ENCODE measurements around the gene NHSL1.

NHSL1 gene

DNA sequence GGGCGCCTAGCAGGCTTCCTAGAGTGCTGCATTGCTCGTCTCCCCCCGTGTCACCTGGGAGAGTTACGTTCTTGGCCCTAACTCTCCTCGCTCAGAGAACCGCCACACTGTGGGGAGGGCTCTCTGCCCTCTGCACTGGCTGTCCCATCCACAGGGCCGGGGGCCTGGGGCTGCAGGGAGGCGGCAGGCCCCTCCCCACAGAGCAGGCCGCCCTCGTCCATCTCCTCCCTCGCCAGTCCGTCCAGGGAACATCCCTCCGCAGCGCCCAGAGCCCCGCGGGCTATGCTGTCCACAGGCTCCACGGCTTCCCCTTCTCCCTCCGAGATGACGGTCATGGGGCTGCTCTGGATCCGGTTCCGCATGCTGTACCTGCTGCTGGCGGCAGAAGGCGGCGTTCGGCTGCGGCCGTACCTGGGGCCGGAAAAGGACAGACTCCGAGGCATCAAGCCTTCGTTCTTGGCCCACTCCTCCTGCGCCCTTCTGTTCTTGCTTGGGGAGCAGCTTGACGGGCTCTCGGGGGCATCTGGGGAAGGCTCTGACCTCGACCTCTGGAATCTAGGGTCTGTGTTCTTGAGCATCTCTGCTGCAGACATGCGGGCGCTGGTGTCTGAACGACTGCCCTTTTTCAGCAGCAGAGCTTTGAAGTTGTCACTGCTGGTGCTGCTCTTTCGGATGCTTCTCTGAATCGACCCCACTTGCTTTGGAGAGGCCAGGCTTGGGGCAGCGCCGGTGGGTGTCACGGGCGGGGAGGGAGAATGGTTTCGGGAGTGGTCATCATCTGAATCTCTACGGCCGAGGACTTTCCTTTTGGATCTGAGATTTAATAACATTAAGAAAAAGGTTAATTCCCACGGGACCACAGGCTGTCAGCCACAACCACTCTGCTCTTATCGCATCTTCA, 75.0 kb downstream of the NHSL1 start:
- no peak for DNase-seq

DNA sequence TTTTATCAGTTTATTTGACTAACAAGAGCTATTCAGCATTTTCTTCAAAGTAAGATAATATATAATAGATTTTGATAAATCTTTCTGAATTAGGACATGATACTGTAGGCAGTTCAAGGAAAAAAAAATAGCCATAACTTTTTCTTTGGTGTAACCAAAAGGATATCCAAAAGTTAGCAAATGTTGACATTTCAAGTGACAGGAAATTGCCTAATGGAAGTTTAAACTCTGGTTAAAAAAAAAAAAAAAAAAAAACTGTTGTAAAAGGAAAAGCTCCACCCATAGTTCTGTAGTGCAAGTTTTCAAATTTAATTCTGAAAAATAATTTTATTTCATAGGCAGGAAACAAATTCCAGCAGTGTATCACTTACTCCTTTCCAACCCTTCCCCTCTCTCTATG, 76.4 kb downstream of the NHSL1 start:
- no peak for DNase-seq

DNA sequence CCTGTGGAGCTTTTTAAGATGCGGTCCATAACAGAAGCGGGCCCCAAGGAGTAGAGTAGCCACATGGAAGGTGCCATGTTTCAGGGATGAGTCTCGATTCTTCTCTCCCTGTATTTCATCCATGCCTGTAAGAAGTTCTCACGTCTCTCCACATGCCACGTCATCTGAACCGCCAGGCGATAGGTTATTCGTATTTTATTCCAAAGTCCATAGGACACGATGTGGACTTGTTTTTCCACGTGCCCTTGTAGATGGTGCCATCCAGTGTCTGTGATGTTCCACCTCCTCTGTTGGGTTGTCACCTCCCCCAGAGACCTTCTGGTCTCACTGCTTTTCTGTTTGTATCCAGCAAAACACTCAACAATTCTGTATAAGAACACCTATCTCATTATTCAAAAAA, 77.7 kb downstream of the NHSL1 start:
- DNase-seq = no peak

DNA sequence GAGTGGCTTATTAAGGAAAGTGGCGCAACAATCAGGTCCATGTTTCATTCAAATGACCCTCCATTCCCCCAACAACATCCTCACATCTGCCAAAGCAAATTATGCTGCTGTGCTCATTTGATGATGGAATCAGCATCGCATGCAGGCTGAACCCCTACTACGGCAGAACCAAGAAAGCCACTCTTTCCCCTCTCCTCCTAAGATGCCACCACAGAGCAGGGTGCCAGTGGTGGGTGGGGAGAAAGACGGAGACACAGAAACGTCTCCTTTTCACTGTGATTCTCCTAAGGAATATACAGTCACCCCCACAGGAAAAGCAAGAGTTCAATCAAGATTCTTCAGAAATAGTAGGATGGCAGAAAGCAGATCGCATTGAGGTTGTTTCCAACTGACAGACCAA, 78.2 kb downstream of the NHSL1 start:
- DNase-seq = no peak

DNA sequence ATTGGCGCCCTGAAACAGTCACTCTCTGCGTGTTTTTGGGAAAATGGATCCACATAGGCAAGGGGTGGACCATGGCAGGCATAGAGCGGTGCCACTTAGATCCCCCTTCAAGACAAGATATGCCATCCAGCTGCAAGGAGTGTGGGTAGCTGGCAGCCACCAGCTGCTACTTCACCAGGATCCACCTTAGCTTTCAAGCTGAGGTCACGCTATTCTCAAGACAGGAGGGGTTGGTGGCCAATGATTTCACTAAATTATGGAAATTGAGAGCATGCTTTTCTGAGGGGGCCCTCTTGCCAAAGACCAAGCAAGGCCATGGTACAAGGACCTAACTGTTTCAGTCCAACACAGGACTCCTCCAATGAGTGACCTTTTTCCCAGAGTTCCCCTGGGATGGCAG, 78.9 kb downstream of the NHSL1 start:
- DNase-seq = no peak

DNA sequence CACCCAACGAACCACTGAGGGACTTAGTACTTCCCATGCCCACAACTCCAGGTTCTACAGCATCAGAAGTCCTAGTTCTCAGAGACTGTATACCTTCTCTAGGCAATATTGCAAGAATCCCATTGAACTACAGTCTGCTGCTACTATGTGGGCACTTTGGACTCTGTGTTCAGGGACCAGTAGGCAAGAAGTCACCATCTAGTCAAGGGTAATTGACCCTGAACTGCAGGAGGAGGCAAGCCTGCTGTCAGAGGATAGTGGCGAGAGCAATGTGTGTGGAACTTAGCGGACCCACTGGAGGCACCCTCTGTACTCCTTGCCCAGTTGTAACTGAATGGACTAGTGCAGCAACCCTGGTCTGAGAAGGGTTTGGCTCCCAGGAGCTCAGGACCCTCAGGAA, 79.5 kb downstream of the NHSL1 start:
- no peak for DNase-seq

DNA sequence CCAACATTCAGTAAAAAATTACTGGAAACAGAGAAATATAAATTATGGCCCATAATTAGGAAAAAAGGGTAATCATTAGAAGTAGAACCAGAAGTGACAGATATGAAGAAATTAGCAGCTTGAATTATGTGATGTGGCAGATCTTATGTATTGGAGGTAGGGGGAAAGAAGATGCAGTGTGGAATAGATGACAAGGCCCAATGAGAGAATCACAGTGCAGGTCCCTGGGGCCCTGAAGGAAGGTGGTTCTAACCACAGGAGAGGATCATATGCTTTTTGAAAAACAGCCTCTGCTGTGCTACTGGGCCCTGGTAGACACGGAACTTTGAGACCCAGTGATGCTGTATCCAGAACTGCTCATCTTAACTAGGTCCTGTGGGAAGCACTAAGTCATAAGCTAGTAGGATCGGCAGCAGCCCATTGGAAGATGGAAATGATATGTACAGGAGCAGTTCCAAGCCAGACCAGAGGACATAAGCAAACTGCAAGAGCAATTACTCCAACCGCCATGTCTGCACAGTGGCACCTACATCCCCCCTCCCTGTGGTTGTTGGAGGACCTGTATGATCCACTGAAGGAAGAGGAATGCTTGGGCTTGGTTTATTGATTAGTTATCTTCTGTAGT, 81.1 kb downstream of the NHSL1 start:
- DNase-seq = no peak

DNA sequence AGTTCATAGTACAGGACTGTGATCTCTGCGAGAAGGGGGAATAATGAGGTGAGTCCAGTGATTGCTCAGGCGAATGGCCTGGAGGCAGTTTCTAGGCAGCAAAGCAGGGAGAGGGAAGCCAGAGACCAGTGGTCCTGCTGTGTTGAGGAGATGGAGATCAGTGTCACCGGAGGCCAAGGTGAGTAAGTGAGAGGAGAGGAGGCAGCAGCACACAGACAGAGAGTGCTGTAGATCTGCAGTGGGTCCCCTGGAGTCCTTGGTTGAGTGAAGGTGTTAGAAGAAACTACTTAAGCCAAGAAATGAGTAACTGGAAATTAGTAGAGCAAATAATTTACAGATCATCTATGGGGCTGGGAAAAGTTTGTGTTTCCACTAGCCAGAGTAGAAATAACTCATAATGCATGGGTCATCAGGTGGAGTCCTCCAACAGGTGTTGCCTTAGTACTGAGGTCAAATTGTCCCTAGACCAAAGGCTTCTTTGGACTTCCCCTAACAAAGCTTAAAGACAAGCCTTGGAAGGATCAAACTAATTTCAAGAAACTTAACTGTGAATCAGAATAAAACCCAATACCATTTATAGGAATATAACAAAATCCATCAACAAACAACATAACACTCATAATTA, 81.7 kb downstream of the NHSL1 start:
- no peak for DNase-seq

DNA sequence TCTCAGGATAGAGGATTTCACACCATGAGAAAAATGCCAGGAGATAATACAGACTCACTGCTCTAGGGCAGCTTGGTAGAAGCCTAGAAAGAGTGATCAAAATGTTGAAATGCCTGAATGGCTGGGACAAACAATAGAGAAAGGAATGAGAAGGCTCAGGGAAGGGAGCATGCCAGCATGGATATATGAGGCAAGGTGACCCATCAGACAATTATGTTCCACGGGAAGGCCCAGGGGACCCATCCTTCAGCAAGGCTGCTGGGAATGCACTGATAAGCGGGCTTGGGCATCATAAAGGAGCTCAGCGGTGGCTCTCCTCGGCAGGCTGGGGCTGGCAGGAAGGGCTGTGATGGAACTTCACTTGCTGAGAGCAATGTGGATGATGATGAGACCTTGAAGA, 83.1 kb downstream of the NHSL1 start:
- no peak for DNase-seq

DNA sequence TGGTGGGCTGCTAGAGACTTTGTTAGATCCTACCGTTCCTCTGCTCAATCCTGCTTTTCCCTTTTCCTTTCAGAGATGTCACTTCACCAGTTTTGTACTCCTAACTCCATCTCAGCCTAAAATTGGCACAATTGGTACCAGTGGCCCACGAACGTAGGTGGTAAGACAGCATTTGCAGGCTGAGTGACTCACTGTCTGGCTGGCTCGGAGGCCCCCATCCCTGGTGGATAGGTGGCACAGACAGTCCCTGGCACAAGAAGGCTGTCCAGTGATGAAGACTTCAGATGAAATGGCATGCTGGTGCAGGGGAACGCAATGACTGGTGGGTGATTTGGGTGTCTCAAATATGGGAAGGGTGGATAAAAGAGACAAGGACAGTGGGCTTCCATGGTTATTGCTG, 84.2 kb downstream of the NHSL1 start:
- no peak for DNase-seq

DNA sequence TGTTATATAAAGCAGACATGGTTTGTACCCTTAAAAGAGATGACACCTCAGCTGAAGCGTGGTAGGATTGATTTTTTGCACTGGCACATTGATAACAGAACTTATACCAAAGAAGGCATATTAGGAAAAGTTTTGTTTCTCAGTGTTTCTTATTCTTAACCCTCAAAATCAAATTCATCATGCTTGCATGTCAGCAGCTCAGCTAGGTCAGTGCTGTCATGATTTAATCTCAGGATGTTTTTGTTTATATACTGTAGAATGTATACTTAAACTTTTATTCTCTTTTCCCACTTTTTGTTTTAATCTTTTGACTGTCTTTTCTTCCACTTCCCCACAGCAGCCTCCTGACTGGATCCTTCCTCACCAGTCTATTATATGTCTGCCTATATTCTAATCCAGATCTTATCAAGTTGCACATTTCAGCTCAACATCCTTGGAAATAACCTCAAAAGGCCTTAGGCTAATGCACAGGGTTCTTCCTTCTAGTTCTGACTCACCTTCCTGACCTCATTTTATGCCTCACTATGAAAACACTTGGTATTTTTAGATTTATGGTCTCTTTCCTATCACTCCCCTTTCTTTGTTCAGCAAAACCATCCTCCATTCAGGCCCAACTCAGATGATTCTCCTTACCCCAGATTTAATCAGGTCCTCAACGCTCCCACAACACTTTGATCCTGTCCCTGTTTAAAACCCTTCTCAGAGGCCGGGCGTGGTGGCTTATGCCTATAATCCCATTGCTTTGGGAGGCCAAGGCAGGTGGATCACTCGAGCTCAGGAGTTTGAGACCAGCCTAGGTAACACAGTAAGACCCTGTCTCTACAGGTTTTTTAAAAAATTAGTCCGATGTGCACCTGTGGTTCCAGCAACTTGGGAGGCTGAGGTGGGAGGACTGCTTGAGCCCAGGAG, 88.1 kb downstream of the NHSL1 start:
- DNase-seq = no peak

DNA sequence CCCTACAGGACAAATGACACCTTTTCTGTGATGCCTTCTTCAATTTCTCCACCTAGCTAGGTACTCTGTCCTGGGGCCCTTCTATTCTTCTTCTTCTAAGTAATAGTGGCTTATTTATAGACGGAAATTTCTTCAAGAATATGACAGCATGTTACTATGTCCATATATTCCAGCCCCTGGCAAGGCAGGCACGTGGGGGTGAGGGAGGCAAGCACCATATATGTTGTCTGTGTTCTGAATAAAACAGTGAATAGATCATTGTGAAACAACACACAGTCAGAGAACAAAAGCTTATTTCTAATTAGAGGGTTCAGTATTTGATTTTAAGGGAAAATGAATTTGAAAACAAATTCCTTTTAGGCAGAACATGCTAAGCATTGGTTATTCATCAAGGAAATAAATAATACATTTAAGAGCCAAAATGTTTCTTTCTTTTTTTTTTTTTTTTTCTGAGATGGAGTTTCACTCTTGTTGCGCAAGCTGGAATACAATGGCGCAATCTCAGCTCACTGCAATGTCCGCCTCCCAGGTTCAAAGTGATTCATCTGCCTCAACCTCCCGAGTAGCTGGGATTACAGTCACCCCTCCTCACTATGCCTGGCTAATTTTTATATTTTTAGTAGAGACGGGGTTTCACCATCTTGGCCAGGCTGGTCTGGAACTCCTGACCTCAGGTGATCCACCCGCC, 89.1 kb downstream of the NHSL1 start:
- DNase-seq = no peak

DNA sequence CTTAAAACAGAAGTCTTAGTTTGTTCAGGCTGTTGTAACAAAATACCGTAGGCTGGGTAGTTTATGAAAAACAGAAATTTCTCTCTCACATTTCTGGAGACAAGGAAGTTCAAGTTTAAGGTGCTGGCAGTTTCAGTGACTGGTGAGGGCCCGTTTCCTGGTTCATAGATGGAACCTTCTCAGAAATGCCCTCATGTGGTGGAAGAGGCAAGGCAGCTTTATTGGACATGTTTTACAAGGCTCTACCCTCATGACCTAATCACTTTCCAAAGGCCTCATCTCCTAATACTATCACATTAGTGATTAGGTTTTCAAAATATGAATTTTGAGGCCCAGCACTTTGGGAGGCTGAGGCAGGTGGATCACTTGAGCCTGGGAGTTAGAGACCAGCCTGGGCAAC, 92.9 kb downstream of the NHSL1 start:
- no peak for DNase-seq

DNA sequence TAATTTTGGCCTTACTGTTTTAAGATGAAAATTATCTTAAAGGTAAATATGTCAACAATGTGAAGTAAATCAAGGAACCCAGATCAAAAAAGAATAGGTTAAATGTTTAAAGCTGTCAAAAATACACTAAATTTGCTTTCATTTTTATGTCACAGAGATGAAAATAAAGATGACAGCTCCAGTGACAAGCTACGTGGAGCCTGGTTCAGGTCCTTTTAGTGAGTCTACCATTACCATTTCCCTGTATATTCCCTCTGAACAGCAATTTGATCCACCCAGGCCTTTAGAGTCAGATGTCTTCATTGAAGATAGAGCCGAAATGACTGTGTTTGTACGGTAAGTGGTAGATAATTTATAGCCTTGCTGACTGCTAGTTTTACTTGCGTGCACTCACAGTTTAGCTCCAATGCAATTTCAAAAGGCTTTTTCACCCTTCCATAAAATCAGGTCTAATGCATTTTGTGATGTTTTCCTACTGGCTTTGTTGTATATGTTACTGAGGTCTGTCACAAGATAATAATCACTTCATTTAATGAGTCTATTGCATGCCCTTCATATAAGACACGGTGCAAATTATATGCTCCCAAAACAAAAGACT, 93.4 kb downstream of the NHSL1 start:
- peak; percentile 24 for DNase-seq

DNA sequence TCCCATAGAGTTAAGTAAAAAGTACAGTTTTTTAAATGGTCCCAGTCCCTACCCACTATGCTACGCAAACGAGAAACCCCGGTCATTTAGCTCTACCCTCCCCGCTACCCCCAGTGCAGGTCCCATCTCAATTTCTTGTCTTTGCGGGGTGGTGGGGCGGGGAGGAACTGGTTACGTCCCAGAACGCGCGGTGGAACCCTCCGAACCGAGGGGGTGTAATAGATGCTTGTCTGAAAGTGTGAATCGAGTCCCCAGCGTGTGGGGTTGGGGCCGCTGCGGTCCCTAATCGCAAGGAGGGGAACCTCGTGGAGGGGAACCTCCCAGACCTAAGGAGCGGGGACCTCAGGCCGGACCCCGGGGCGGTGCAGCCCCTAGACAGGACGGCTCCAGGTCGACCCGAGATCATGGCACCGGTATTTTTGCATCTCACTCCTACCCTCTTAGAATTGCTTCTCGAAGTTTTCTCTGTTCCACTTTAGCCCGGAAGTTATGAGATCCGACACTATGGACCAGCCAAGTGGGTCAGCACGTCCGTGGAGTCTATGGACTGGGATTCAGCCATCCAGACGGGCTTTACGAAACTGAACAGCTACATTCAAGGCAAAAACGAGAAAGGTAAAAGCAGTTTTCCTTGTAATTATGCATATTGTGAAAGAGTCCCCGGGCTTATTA, 94.5 kb downstream of the NHSL1 start:
- no peak for DNase-seq

DNA sequence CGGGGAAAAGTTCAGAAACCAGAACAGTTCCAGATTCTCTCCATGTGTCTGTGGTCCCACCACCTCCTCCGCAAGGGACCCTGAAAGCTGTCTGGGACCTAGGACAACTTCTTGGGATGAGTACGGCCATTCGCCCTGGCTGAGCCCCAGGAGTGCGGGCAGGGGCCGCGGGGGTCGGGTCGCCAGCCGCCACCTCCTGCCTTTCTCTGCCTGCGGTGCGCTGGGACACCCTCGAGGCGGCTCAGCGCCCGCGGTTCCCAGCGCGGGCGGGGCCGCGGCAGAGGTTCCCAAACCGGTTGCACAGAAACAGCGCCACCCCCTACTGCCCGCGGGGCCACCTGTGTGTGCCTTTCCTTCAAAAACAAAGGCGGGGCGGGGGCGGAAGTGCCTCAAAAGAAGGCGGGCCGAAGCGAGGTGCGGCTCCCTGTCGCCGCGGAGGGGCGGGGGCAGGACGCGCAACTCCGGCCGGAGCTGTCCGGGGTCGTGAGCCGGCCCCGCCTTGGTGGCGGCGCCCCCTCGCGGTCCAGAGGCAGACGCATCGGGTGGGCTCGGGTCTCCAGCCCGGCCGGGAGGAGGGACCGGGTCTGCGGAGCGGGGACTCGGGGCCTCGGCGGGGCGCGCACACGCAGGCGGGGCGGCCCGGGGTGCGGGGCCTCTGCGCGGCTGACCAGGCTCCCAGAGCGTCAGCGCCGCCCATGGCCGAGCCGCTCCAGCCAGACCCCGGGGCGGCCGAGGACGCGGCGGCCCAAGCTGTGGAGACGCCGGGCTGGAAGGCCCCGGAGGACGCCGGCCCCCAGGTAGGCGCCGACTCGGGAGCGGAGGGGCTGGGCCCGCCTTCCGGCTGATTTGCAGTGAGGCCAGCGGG, 95.3 kb downstream of the NHSL1 start, which contains the start of gene HEBP2:
HEBP2 (plus strand) TSS at position 423 of the 865 bp plus-strand sequence; CDS start at position 696, 273 bp downstream.
- peak; percentile 83 for DNase-seq

DNA sequence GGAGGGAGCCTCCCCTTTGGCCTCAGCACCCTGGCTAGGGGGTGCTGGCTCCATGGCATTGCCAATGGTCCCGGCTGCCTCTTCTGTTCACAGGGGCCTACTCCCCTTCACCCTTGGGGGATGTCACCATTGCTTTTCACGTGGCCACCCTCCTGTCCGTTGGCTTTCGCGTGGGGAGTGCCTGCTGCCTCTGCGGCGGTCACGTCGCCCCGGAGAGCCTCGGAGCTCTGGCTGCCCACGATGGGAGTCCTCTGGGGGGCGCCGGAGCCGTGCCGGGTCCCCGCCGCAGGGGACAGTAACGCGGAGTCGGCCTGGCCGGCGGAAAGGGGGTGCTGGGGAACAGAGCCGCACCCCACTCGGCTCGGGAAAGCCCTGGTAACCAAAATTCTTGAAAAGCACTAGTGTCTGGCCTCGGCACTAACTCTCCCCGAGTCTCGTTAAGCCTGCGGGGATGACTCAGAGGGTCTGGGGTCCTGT, 95.9 kb downstream of the NHSL1 start:
- DNase-seq = no peak

DNA sequence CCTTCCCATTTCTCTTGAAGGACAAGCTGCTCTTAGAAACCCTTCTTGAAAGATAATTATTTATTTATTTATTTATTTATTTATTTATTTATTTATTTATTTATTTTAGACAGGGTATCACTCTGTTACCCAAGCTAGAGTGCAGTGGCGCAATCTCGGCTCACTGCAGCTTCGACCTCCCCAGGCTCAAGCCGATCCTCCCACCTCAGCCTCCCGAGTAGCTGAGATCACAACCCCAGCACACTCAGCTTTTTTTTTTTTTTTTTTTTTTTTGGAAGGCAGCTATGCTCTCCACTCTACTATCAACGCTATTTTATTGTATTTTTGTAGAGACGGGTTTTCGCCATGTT, 96.5 kb downstream of the NHSL1 start:
- no peak for DNase-seq

DNA sequence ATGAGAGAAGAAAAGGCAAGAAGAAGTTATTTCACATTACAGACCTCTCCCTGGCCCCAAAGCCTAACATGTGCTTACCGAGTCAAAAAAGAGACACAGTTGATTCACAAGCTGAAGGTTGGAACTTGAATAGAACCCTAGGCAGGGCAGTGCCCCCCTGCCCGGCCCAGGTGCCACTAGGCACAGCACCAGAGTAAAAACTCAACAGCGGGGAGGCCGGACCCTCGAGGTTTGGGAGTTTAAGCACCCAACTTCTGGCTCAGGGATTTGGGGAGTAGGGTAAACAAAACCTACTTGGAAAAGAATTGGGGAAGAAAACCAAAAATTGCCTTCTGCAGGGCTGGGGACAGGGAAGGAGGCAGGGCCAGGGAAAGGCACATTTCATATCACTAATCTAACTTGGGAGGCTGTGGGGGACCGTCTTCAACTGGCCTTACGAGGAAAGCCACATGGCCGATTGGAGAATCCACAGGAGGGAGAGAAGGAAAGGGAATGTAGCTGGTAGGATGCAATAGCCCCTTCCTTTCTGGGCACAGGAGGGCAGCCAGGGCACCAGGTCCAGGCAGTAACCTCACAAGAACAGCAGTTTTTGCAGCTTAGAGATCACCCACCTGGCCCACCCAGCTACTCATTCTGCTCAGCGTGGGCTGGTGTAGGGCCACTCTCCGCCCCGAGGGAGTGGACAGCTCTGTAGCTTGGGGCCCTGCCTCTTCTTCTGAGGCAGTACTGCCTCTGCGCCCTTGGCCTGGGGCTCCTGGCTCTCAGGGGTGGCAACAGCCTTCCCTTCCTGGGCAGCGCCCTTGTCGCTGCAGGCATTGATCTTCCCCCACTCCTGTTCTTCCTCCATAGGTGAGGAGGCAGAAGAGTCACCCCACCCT, 97.1 kb downstream of the NHSL1 start:
- no peak for DNase-seq
